HL-60 (cell line): ENCODE data around the gene KLF3.

Experiments used
- DNase-seq, 2 experiments: peaks; one replicate each; pipeline ENCODE4 v3.0.0-alpha.2; 2010 to 2020; ENCODE audit warnings: low read depth in 1 of 2, low spot score in 1 of 2
- H3K27ac ChIP-seq: fragments of 250-450 bp; sonication (Bioruptor Pico); replicated peaks from 2 replicates; pipeline ENCODE4 v1.5.1; 2020; ENCODE audit warnings: mild to moderate bottlenecking, moderate library complexity
- H3K27me3 ChIP-seq: fragments of 250-450 bp; sonication (Bioruptor Pico); 2 replicates; pipeline ENCODE4 v1.5.1; 2021; ENCODE audit warnings: mild to moderate bottlenecking, moderate library complexity; ENCODE audit not compliant: insufficient read depth, poor library complexity, severe bottlenecking
- H3K4me3 ChIP-seq: replicated peaks from 2 replicates; pipeline ENCODE4 v1.5.1; 2011; ENCODE audit warnings: mild to moderate bottlenecking, control low read depth, low read length; ENCODE audit not compliant: insufficient read depth
- CTCF ChIP-seq: IDR thresholded peaks from one replicate; pipeline ENCODE4 v1.5.1; 2011; ENCODE audit warnings: low read length, control low read depth, inconsistent platforms; ENCODE audit not compliant: insufficient read depth
- GABPA ChIP-seq: IDR thresholded peaks from 2 replicates; pipeline ENCODE4 v1.6.1; 2012; ENCODE audit warnings: low read depth
- POLR2AphosphoS5 ChIP-seq: IDR thresholded peaks from 2 replicates; pipeline ENCODE4 v1.6.1; 2012; ENCODE audit warnings: low read depth
- REST ChIP-seq: IDR thresholded peaks from 2 replicates; pipeline ENCODE4 v1.6.1; 2012; ENCODE audit warnings: low read depth; ENCODE audit not compliant: insufficient replicate concordance
- SPI1 ChIP-seq: IDR thresholded peaks from 2 replicates; pipeline ENCODE4 v1.6.1; 2012; ENCODE audit warnings: low read depth, mild to moderate bottlenecking, borderline replicate concordance

Gene KLF3

GRCh38 chr4:38618505-38618904, 45.5 kb upstream of the KLF3 start:
- H3K27me3 ChIP-seq = no peaks in the 10 kb centered on the region
- no peak overlapping the region for H3K4me3 ChIP-seq
- no peak for TF ChIP-seq CTCF
- TF ChIP-seq POLR2AphosphoS5 = no peak
- no peak for TF ChIP-seq GABPA
- TF ChIP-seq REST = no peak
- no peak for TF ChIP-seq SPI1

GRCh38 chr4:38619316-38619715, 44.7 kb upstream of the KLF3 start:
- DNase-seq = no peak
- Histone ChIP-seq H3K27me3 (no peaks in the 10 kb centered on the region), H3K4me3 (no peak overlapping the region), H3K27ac (no peak overlapping the region)
- TF ChIP-seq REST = no peak
- TF ChIP-seq SPI1 = no peak
- no peak for TF ChIP-seq POLR2AphosphoS5
- no peak for TF ChIP-seq CTCF
- no peak for TF ChIP-seq GABPA

More at GRCh38 chr4:38618505-38618904, 45.5 kb upstream of the KLF3 start:
- H3K27ac ChIP-seq = no peak overlapping the region
- no peak for DNase-seq

- Histone ChIP-seq H3K4me3 (no peak overlapping the region), H3K27ac (no peak overlapping the region), H3K27me3 (no peaks in the 10 kb centered on the region)
- no peak for TF ChIP-seq REST
- TF ChIP-seq GABPA = no peak
- TF ChIP-seq SPI1 = no peak
- TF ChIP-seq CTCF = no peak
- no peak for TF ChIP-seq POLR2AphosphoS5
- no peak for DNase-seq
These were observed 43.9 kb upstream of the KLF3 start for GRCh38 chr4:38620065-38620464.
